Measurements from ENCODE around the gene ASB16. TPM values are rescaled to one million over a fixed set of nuclear protein-coding genes. Genes with fewer than 3 reads are reported as not detected.
A peak's percentile ranks its signal among the peaks of the same experiment; 100 is the strongest.

ASB16 gene
- total RNA-seq, 1 donor from 2014 or later = 0.36 TPM

GRCh38 chr17:44186307-44187130 lies 16.0 kb downstream of the ASB16 start, which contains the start of gene TMUB2:
Gene TMUB2, plus strand, starts transcription at chr17:44186972. Its CDS starts 737 bp downstream, at chr17:44187709.
- DNase-seq (ENCODE audit: low spot score) = peak; percentile 100
- peak; percentile 98 for ATAC-seq
- intact Hi-C loops (cut with DNase I) = no loop called here

DNA sequence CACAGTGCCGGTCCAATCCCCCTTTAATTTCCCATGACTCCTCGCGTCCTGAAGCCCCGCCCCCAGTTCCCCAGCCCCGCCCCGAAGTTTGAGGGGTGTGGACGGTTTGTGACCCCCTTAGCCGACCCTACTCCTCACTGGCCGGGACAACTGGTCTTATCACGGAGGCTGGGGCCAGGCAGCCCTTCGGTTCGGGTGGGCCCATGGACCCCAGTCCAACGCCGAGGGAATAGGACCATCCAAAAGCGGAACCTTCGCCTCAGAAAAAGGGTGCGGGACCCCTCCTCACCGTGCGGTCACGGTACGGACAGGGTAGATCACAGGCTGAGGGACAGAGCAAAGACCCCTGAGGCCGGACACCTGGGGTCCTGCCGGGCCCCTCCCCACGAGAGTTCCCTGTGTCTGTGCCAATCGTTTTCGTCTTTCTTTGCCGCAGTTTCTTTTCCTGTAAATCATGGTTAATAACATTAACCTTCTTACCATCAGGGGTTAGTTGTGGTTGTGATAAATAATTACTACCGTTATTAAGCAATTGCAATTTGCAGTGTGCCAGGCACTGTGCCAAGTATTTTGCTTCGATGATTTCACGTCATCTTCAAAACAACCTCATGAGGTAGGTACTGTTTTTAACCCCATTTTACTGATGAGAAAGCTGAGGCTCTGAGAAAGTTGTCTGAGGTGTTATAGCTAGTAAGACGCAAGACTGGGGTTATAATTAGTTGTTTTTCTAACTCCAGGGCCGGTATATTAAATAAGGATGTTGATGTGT lies 16.8 kb downstream of the ASB16 start:
- no peak for DNase-seq (ENCODE audit: low spot score)
- peak; percentile 84 for ATAC-seq
- intact Hi-C loops (cut with DNase I) = no loop called here

- no peak for ATAC-seq
- no peak for DNase-seq (ENCODE audit: low spot score)
- intact Hi-C loops (cut with DNase I) = no loop called here
These were observed 18.3 kb downstream of the ASB16 start for GRCh38 chr17:44188576-44189403.

- intact Hi-C loops (cut with DNase I) = no loop called here
- ATAC-seq (no peak), DNase-seq (ENCODE audit: low spot score) (no peak)
These were observed 20.0 kb downstream of the ASB16 start for GRCh38 chr17:44190481-44190880.

DNA sequence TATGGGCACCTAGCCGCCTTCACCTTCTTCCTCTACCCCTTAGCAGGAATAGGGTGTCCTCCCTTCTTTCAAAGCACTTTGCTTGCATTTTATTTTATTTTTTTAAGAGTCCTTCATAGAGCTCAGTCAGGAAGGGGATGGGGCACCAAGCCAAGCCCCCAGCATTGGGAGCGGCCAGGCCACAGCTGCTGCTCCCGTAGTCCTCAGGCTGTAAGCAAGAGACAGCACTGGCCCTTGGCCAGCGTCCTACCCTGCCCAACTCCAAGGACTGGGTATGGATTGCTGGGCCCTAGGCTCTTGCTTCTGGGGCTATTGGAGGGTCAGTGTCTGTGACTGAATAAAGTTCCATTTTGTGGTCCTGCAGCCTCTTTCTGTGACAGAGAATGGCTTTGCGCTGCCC lies 20.9 kb downstream of the ASB16 start:
- intact Hi-C loops (cut with DNase I) = no loop called here
- ATAC-seq = no peak
- no peak for DNase-seq (ENCODE audit: low spot score)

- ATAC-seq (no peak), DNase-seq (ENCODE audit: low spot score) (no peak)
- intact Hi-C loops (cut with DNase I) = no loop called here
These were observed 21.5 kb downstream of the ASB16 start for GRCh38 chr17:44191941-44192496.

- DNase-seq (ENCODE audit: low spot score) (no peak), ATAC-seq (no peak)
- intact Hi-C loops (cut with DNase I) = no loop called here
These were observed 22.2 kb downstream of the ASB16 start for GRCh38 chr17:44192750-44193149.

GRCh38 chr17:44193326-44194084 lies 23.0 kb downstream of the ASB16 start:
- intact Hi-C loops (cut with DNase I) = no loop called here
- ATAC-seq (no peak), DNase-seq (ENCODE audit: low spot score) (no peak)

GRCh38 chr17:44197107-44197506 lies 26.6 kb downstream of the ASB16 start:
- DNase-seq (ENCODE audit: low spot score) = no peak
- intact Hi-C loops (cut with DNase I) = no loop called here

DNA sequence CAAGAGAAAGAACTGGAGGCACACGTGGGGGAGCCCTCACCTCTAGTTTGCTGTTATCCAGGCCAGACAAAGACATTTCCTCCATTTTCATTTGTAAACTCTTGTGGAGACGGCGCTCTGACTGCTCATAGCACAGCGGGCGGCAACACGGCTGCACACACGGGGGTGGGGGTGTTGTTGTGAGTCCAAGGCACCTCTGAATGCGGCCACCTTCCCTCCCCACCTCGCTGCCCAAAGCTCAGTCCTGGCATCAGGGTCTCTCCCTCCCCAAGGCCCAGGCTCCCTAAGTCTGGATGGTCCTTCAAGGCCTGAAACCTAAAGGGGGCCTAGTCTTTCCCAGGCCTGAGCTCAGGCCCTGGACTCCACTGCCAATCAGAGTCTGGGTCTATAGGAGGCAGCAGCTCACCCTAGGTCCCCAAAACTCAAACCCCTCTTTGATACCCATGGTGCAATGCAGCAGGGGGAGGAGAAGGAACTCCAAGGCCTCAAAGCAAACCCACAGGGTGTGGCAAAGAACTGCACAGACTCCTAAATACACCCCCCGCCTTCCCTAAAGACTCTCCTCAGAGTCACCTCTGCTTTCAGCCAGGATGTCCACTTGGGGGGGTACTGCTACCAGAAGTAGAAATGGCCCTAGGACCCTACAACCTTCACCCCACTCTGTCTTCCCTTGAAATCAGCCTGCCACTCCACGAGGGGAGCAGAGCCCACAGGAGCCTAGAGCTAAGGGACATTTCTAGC lies 27.6 kb downstream of the ASB16 start:
- intact Hi-C loops (cut with DNase I) = no loop called here
- no peak for DNase-seq (ENCODE audit: low spot score)
- peak; percentile 16 for ATAC-seq

More at GRCh38 chr17:44197107-44197506, 26.6 kb downstream of the ASB16 start:
- ATAC-seq = no peak

DNA sequence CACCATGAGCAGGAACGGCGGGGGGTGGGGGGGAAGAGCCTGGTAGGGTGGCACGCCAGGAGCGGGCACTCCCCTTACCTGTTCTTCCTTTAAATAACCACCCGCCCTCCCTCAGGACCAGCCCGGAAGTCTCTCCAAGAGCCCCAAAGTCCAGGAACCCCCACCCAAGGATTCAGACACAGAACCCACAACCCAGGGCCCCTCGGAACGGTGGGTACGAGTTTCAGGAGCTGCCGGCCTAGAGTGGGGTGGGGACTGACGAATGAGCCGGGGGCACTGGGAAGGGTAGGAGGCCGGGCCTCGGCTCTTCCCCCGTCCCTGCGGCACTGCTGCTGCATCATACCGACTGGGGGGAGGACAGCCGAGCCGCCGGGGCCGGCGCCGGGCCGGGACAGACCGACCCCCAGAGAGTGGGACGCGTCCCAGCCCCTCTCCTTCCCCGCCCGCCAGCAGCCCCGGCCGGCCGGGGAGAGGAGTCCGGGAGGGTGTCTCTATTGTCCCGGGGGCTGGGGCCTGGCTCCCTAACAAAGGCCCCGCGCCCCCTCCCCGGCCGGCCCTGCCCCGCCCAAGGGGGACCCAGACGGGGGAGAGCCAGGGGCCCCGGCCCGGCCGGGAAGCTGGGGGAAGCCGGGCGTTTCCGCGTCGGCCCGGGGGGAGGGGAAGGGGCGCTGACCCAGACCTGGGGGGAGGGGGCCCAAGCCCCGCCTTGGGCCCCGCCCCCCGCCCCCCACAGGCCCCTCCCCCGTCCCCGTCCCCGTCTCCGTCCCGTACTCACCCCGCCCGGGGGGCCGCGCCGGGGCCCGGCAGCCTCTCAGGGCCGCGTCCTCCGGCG lies 28.4 kb downstream of the ASB16 start:
- peak; percentile 85 for DNase-seq (ENCODE audit: low spot score)
- peak; percentile 3 for ATAC-seq
- intact Hi-C loops (cut with DNase I) = no loop called here

GRCh38 chr17:44199553-44200477 lies 29.3 kb downstream of the ASB16 start, which contains the start of gene ATXN7L3:
Gene ATXN7L3, minus strand, starts transcription at chr17:44199884. Its CDS starts 1,814 bp downstream, at chr17:44198070.
- intact Hi-C loops (cut with DNase I) = no loop called here
- DNase-seq (ENCODE audit: low spot score) (peak; percentile 99), ATAC-seq (peak; percentile 95)

- intact Hi-C loops (cut with DNase I) = no loop called here
- DNase-seq (ENCODE audit: low spot score) = no peak
- no peak for ATAC-seq
These were observed 30.1 kb downstream of the ASB16 start for GRCh38 chr17:44200478-44201155.

DNA sequence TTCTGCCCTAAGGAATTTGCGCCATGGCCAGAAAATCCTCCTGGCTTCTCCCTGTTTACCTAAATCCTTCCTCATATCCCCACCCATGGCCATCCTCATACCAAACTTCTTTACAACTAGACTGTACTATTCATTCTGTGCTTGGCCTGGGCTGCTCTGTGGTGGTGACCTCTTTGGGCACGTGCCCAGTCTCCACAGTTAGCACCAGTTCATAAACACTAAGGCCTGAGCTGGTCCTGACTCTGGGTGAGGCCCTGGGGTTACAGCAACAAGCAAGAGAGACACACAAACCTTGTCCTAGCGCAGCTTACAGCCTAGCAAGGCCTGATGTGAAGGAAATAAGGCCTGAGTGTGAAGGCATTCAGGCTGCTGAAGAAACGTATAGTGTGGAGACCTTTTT lies 32.3 kb downstream of the ASB16 start:
- peak; percentile 20 for ATAC-seq
- intact Hi-C loops (cut with DNase I) = no loop called here

More for the DNA sequence above, 32.3 kb downstream of the ASB16 start:
- no peak for DNase-seq (ENCODE audit: low spot score)

All from sciatic nerve (tissue), 2 donors.